Activated CD4-positive, alpha-beta T cell treated with anti-CD3 and anti-CD28 coated beads, Interleukin-2, Interleukin-4, amounts not matched to agents 100 ng/mL and 50 ng/mL, durations not matched to agents 16 hours and 8 hours (primary cell): ENCODE results near the gene SUGP2.
"Not testable (repeated sequence)": the region's sequence is repeated elsewhere in the genome, so short reads cannot be mapped to it uniquely, and the experiment has no call there.

ENCODE experiments used
- DNase-seq: peaks from one replicate; pipeline ENCODE4 v3.0.0-alpha.2; 2020; ENCODE audit warnings: low spot score

SUGP2 gene

DNA sequence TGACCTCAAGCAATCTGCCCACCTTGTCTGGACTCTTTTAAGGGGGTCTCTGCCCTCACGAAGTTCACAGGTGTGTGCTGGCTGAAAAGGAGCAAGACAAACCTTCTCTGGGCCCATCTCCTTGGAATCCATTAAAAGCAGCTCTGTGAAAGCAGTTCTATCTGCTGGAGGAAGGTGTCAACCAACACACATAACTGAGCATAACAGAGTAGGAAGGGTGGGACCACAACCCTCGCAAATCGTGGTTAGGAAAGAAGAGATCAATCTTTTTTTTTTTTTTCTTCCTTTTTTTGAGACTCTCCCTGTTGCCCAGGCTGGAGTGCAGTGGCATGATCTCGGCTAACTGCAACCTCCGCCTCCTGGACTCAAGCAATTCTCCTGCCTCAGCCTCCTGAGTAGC is 1.4 kb downstream of the SUGP2 start:
- no peak for DNase-seq

DNA sequence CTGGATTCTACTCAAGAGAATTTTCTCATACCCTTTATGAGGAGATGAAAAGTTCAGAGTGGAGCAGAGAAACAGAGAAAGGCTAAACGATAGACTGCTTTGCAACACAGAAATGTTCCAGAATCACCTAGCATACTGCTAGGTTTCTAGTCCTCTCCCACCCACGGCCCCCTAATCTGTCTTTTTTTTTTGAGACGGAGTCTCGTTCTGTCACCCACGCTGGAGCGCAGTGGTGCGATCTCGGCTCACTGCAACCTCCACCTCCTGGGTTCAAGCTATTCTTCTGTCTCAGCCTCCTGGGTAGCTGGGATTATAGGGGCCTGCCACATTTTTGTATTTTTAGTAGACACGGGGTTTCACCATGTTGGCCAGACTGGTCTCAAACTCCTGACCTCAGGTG is 4.8 kb downstream of the SUGP2 start:
- DNase-seq: no peak

DNA sequence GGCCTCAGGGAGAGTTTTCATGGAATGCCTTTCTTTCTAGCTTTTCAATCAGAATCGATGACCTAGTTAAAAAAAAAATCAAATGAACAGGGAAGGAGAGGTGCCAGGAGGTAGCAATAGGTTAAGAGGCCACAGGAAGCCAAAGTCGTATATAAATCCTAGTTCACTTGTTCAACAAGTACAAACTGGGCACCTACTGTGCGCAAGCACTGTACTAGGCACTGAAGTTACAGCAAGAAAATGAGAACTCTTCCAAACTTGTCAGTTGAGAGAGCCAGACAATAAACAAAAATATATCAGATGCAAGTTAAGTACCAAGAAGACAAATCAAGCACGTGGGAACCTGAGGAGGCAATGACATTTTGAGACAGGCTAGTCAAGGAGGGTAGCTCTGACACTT is 6.1 kb downstream of the SUGP2 start:
- DNase-seq: no peak

DNA sequence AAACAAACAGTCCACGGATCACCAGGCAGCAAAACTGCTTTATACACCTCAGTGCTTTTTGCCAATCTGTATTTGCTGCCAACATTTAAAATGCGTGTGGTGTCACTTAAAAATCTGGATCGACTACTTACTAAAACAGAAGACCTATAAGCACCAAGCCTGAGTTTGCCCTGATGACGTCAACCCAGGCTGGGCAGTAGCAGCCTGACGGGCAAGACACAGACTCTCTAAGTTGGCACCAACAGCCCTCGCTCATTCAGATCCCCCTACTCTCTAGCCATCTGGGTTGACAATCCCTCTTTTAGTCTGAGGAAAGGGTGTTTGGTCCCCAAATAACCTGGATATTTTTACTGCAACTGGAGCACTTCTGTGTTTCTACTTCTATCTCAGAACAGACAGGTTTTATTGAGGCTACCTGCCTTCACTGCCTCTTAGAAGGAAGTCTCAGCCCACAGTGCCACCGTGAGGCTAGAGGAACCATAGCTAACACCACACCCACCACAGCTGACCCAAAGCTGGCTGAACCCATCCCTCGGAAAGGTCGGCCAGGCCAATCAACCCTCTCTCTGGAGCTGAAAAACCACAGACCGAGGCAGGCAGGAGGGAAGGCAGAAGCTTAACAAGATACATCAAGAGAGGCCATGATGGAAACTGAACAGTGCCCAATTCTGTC is 6.9 kb downstream of the SUGP2 start:
- DNase-seq: no peak

DNA sequence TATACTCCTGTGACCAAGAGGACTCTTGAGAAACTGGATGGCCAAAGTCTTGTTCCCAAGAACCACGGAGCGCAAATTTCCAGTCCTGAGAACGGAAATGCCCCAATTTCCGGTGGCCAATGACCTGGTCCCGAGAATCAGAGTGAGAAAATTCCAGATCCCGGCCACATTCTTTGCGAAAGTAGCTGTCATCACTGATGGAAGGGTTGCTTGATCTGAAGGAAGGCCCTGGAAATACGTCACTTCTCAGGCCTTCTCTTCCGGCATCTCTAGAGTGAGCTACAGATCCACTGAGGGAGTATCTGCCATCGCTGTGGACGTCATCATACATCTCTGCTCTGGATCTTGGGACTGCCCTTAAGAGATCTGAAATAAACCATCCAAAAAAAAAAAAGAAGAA is 7.5 kb downstream of the SUGP2 start:
- no peak for DNase-seq

DNA sequence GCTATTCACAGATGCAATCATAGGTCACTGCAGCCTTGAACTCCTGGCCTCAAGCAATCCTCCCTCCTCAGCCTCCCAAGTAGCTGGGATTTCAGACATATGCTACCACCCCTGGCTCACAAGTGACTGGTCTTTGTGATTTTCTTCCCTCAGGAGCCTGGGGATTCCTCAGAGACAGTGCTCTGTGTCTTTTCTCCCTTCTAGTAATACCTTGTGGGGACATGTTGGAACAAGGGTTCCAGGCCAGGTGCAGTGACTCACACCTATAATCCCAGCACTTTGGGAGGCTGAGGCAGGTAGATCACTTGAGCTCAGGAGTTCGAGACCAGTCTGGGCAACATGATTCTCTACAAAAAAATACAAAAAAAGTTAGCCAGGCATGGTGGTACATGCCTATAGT is 9.9 kb downstream of the SUGP2 start:
- DNase-seq: not testable (repeated sequence)

DNA sequence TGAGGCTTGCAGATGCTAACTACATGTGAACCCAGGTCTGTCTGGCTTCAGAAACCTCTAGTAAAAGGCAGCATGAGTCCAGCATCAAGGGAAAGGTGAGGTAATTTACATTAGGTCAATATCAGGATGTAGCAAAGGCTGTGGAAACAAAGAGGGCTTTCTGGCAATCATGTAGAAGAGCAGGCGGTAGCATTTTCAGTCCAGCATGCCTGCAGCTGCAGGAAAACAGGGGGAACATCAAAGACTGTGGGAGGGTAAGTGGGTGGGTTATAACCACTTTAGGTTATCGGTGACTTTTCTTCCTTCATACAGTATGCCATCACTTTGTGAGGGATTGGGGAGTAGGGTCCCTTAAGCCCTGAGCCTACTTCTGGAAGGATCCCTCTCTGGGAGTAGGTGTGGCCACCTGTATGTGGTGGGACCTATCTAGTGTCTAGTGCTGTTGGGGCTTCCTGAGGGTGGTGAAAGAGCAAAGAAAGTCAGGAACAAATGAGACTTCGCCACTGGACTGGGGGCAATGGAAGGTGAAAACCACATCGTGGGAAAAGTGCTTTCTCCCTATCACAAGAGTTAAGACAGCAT is 10.8 kb downstream of the SUGP2 start:
- no peak for DNase-seq

DNA sequence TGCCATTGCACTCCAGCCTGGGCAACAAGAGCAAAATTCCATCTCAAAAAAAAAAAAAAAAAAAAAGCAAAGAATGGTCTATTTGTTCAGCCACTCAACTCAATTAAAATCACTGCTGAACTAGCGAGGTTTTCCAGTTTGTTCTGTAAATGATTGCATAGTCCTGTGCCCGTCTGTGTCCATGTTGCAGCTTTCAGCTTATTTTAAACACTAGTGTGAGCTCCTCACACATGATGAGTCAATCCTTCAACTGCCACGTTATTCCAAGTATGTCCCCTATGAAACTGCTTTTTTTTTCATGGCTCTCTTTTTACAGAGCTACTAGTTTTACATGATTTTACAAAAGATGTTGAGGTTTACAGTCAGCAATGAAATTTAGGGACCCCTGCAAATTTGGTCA is 12.2 kb downstream of the SUGP2 start:
- DNase-seq: no peak

DNA sequence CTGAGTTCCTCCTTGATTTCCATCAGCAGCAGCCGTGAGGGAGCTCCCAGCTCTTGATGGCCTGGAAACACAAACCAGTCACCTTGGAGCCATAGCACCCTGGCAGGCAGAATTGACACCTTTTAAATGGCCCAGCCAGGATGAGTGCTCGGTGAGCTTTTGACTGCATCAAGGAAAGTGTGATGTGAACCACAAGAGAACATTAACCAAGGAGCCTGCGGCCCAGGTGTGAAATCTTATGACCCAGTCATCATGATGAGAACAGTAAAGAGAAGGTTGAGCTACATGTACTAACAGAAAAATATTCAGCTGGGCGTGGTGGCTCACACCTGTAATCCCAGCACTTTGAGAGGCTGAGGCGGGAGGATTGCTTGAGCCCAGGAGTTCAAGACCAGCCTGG is 22.8 kb downstream of the SUGP2 start:
- DNase-seq: no peak

DNA sequence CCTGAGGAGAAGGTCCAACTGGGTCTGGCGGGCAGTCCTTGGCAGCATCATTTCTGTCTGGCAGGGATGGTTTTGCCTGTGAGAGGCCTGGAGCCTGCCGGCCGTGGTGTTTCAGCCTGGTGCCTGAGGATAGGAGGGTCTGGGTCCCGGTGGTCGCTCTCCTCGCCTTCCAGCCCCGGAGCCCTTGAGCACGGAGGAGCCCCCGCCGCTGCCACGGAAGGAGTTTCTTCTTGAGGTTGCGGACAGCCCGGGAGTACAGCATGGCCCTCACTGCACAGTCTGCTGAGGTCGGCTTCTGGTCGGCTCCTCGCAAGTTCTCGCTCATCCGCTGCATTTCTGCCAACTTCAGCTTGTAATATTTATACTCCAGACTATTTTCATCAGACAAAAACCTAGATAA is 23.4 kb downstream of the SUGP2 start:
- no peak for DNase-seq

DNA sequence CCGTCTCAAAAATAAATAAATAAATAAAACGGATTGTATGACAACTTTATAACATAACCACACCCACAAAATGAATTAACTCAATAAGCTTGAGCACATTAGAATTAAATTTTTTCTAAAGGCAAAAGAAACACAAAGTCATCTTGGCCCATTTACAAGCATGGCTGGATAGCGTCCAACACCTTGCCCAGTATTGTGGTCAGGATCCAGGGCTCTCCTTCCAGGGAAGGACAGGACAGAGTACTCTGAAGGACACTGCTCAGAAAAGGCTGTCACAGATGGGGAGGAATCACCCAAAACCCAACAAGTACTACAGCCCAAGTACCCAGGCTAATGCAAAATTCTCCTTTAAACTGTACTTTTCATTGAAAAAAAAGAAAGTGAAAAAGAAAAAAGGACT is 27.1 kb downstream of the SUGP2 start:
- DNase-seq: no peak

DNA sequence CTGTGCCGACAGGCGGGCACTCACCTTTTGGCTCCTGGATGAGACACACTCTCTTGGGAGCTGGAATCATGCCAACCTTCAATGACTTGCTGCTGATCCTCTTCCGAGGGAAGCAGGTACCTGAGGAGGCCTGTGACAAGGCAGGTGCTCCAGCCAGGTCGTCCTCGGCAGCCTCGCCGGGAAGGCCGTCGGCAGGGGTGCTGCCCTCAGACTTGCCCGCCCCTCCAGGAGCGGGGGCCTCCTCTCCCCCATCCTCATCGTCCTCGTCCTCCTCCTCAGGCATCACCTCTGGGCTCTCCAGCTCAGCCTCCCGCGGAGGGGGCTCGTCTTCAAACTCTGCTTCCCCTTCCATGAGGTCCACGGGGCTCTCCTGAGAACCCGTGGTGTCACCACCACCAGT is 29.2 kb downstream of the SUGP2 start:
- no peak for DNase-seq

DNA sequence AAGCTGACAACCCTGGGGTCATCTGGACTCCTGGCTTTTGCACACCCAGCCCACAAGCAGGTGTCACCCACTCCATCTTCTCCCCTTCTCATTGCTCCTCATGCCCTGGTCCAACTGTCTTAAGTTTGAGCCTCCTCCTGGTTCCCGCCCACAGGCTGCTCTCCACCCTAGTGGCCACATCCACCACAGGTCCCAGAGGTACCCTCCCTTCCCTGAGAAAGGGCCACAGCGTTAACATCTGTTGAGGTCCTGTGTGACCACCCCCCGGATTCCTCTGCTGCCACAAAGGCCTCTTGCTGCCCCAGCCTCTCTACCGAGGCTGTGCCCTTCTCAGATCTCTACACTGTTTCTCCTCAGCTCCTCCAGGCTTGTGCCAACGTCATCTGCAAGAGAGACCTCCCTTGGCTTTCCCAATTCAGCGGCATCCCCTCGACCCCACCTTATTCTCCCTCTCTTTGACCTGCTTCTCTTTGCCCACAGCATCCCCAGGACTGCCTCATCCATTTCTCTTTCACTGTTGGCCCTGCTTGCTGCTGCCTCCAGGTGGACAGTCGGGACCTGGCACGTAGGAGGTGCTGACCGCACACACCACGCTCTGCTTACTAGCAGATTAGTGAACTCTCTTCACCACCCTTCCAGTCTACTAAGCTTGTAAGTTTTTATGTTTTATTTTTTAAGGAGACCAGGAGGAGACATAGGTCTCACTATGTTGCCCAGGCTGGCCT is 33.3 kb downstream of the SUGP2 start:
- DNase-seq: no peak

DNA sequence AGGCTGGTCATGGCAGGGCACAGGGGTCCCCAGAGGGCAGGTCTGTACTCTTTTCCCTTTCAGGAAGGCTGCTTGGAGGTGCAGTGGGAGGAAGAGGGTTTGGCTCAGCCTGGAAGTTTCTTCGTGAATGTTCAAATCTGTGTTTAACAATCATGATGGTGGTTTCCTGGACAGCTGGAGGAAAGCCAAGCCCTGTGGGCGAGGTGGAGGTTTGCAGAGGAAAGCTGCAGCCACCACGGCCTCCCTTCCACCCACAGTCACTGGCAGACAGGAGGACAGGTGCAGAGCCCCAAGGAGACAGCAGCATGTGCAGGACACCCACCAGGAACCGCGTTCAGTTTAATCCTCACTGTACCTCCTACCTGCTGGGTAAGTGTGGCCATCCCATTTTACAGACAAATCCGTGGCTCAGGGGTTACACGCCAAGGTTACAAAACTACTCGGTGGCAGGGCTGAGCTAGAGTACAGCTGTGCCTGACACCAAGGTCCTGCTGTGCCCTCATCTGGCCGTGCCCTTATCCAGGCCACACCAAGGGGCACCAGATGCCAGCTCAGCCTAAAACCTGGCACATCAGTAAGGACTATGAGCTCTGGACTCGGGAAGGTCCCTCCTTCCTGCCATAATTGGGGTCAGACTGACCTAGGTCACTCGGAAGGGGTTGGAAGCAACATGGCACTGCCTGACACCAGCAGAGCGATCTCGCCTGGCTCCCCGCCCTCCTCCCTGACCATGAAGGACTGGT is 34.1 kb downstream of the SUGP2 start:
- no peak for DNase-seq

DNA sequence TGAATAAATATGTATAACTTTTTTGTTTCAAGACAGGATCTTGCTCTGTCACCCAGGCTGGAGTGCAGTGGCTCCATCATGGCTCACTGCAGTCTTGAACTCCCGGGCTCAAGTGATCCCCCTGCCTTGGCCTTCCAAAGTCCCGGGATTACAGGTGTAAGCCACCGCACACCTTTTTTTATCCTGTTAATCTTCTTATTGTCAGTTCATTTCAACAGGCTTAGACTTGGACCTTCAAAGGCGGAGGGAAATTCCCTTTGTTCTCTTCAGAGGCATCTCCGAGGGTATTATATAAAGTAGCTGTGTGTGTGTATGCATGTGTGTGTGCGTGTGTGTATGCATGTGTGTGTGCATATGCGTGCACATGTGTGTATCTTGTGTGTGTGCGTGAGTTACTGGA is 35.0 kb downstream of the SUGP2 start:
- DNase-seq: no peak

DNA sequence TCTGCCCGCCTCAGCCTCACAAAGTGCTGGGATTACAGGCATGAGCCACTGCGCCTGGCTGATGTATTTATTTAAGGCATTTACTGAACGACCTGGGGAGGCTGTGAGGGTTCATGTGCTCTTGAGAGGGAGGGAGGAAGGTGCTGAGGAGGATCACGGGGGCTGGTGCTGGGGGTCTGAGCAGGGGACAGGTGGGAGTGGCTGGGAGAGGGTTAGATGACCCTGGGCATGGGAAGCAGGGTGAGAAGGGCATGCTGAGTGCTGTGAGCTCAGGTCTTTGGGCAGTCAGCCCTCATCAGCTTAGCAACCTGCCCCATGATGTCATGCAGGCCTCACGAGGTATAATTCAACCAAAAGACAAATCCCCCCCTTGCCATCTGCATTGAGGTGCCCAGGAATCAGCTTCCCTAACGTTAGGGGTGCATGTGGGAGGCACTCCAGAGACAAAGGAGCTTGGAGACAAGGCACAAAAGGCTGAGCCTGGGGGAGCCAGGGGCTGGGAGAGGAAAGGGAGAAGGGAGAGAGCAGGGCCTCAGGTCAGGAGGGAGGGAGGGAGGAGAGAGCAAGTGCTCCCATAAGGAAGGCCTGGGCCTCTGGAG is 36.4 kb downstream of the SUGP2 start:
- no peak for DNase-seq

DNA sequence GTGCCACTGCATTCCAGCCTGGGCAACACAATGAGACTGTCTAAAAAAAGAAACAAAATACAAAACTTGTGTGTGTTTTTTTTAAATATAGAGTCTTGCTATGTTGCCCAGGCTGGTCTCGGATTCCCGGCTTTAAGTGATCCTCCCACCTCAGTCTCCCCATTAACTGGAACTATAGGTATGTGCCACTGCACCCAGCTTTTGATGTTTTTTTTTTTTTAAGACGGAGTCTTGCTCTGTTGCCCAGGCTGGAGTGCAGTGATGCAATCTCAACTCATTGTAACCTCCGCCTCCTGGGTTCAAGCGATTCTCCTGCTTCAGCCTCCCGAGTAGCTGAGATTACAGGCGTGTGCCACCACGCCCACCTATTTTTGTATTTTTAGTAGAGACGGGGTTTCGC is 37.0 kb downstream of the SUGP2 start:
- DNase-seq: no peak

DNA sequence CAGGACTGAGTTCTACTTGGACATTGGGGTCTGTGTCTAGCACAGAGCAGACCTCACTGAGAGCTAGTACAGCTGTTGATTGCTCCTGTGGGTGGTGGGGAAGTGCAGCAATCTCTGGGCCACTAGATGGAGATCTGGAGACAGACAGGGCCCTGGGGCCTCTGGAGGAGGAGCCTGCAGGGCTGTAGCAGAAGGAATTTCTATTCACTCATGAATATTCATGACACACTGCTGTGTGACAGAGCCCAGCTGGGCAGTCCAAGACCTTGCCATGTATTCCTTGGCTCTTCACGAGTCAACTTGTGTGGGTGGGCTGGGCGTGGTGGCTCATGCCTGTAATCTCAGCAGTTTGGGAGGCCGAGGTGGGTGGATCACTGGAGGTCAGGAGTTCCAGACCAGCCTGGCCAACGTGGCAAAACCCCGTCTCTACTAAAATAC is 37.5 kb downstream of the SUGP2 start:
- no peak for DNase-seq

DNA sequence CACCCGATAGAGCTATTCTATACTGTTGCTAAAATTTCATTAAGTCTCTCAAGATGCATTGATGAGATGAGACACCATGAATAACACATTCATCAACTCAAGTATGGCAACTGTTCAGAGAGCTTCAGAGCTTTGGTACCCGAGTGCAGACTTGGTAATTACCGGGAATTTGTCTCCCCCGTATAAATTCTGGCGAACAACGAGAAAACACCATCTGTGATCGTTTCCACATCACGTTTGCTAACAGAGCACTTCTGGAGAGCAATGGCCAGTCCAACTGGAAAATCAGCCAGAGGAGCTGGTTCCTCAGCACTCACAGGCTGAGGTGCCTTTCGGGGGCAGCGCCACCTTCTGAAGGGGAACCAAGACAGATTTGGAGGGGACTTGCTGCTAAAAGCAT is 40.2 kb downstream of the SUGP2 start:
- no peak for DNase-seq

DNA sequence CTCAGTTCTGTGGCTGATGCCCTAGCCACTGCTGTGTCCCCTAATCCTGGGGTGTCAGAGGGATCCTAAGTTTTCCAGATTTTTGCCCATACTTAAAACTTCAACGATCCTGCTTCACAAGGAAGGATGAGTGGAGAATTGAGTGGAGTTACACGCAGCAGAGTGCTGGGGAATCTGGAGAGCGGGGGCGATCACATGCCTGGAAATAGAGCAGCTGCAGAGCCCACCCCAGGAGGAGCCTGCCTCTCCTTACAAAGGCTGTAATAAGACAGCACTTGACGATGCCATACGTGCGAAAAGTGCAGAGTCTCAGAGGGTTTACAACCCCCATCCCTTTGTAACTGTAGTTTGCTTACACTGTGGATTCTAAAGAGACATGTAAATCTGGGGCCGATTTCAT is 40.6 kb downstream of the SUGP2 start:
- DNase-seq: no peak

DNA sequence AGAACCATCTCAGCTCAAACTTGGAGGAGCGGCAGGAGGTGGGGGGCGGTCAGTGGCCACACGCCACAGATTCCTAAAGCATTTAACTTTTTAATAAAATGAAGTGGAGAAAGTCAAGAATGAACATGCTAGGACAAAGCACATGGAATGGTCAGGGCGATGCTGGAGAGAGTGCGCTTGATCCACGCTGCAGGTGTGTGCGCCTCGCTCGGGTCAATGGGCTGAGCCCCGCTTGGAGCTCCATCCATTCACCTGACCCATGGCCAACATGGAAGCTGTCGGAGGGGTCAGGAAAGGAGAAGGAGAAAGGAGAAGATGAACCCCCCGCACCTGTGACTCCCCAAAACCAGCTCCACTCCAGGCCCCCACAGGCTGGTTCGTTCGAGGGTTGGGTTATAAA is 41.8 kb downstream of the SUGP2 start:
- no peak for DNase-seq

DNA sequence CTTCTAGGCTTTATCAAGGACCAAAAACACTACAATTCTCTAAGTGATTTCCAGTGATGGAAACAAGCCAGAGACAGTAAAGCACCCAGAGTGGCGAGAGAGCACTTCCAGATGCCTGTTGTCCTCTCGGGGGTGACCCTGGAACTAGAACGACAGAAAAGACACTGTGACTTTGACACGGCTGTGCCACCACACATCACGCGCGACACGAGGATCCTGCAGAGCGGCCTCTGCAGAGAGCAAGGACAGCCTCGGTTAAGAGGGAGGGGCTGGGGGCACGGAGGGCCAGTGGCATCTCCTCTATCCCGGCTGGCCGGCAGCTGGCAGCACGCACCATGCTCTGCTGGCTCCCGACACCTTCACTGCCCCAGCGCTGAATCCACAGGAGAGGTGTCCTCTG is 42.3 kb downstream of the SUGP2 start:
- no peak for DNase-seq
